GM21390 (cell line): ENCODE data around the gene NR1D1.
A peak's percentile ranks its signal among the peaks of the same experiment; 100 is the strongest.
"Not testable (repeated sequence)": the region's sequence is repeated elsewhere in the genome, so short reads cannot be mapped to it uniquely, and the experiment has no call there.

Experiments used
- ATAC-seq: cut with Tn5 transposase; IDR thresholded peaks from one replicate; pipeline ENCODE4 v1.9.1; 2021; ENCODE audit not compliant: unreplicated experiment

Gene NR1D1

GRCh38 chr17:40100419-40100668, at the start of gene NR1D1:
NR1D1 (minus strand) TSS chr17:40100589; CDS start chr17:40100094, 495 bp downstream.
- no peak for ATAC-seq

DNA sequence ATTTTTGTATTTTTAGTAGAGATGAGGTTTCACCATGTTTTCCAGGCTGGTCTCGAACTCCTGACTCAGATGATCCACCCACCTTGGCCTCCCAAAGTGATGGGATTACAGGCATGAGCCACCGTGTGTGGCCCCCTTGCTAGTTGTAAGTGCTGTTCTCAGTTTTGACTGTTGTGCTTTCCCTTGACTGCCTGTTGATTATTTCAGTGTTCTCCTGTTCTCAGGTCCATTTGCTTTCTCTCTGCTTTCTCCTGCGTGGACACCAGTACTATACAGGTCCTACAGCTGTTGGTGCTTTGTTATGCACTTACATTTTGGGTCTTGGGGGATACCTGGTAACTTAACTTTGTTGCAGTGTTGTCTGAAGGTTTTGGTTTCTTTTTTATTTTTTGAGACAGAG, 48.1 kb upstream of the NR1D1 start:
- ATAC-seq, result no peak

- ATAC-seq, result no peak
Observed at GRCh38 chr17:40145476-40145875, 45.1 kb upstream of the NR1D1 start.

DNA sequence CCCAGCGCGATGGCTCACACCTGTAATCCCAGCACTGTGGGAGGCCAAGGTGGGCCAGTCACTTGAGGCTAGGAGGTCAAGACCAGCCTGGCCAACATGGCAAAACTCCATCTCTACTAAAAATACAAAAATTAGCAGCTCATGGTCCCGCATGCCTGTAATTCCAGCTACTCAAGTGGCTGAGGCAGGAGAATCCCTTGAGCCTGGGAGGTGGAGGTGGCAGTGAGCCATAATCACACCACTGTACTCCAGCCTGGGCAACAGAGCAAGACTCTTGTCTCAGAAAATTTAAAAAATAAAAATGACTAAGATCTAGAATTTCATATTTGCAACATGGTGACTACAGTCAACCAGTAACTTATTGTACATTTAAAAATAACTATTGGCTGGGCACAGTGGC, 42.8 kb upstream of the NR1D1 start:
- ATAC-seq, result not testable (repeated sequence)

GRCh38 chr17:40139566-40140058, 39.2 kb upstream of the NR1D1 start:
- no peak for ATAC-seq

DNA sequence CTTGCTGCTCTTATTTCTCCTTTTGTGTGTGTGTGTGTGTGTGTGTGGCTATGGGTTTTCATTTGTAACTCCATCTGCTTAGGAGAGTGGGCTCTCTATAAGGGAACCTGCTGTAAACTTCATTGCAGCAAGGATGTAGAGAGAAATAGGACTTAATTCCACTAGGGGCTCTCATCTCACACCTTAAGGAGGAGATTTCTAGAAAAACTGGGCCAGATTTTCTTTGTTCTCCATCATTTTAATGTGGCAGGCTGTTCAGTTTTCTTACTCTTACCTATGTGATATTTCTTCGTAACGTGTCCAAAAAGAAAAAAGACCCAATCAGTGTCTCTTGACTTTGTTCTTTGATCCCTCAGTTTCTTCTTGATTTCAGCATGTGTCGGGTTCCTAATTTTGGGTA, 35.4 kb upstream of the NR1D1 start:
- ATAC-seq, result no peak

GRCh38 chr17:40134184-40134583, 33.8 kb upstream of the NR1D1 start:
- no peak for ATAC-seq

DNA sequence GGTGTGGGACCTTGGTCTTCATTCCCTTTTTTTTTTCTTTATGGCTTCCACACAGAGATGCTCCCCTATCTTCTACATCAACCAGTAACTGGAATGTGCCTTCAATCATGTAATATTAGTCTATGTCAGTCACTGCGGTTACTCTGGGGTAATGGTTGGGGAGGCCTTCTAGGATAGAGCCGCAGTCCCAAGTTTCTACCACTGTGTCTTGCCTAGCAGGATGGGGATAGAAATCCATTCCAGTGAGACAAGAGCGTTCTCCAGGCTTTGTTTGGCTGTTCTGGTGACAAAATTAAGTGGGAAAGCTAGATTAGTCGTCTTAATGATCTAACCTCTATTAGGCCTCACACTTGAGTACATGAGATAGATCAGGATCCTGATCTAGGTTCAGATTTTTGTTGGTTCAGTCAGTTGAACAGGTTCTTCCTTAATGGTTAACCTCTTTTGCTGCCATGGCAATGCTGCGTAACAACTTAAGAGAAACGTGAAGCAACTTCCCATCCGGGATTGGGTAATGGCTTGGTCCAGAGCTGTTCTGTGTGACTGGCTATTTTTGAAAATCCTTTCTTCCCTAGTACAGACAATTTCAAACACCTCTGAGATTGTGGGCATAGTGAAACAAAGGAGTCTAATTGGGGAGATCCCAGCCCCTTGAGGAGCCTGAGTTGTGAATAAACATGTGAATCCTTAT, 30.1 kb upstream of the NR1D1 start:
- no peak for ATAC-seq

DNA sequence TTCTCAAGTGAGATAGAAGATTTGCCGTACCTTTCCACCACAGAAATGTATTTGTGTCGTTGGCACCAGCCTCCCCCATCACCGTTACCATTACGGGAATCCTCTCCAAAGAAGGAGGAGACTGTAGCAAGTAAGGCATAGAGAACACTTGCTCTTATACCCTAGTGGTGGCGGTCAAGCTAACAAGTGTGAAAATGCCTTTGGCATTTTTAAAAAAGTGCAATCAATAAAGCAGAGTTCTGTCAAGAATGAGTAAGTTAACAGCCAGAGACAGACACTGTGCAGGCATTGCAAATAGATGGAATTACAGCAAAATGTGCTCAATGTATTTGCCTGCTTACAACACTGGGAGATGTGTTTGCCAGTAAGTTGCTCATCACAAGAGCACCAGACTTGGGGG, 29.1 kb upstream of the NR1D1 start:
- ATAC-seq, result no peak

GRCh38 chr17:40124279-40125141, 24.1 kb upstream of the NR1D1 start:
- no peak for ATAC-seq

DNA sequence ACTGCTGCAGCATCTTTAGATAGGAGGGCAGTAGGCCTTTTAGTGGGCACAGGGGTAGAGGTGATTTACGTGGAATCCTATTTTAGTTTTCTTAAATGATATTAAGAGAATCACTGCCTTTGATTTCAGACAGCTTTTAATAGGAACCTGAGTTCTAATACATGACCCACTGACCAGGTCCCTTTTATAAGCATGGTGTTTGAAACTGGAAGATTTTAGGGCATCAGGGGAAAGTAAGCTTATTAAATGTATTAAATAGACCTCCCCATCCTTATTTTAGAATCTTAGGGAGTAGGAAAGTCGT, 23.4 kb upstream of the NR1D1 start:
- ATAC-seq, result no peak

DNA sequence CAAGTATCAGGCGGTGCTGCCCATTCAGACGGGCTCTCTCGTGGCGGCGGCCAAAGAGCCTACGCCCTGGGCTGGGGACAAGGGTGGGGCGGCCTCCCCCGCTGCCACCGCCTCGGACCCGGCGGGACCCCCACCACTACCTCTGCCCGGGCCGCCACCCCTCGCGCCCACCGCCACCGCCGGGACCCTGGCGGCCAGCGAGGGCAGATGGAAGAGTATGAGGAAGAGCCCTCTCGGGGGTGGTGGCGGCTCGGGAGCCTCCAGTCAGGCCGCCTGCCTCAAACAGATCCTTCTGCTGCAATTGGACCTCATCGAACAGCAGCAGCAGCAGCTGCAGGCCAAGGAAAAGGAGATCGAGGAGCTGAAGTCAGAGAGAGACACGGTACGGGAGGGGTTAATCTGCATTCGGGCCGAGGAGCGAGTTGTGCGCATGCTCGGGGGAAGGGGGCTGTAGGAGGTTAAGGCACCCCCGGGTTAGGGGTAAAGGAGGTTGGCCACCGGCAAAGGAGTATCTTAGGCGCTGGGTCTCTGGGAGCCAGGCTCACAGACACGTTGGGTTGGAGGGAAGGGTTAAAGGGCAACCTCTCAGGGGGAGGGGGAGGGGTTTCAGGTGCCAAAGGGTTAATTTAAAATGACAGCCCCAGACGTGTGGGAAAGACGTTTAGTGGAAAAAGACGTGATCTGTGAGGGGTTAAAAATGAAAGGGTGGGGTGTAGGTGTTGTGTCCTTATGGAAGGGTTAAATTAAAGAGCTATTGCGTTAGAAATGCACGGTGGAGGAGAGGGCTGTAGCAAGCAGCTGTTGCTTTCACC, 22.8 kb upstream of the NR1D1 start:
- ATAC-seq, result peak; percentile 32

- peak; percentile 32 for ATAC-seq
Observed at GRCh38 chr17:40122136-40122998, 22.0 kb upstream of the NR1D1 start.

DNA sequence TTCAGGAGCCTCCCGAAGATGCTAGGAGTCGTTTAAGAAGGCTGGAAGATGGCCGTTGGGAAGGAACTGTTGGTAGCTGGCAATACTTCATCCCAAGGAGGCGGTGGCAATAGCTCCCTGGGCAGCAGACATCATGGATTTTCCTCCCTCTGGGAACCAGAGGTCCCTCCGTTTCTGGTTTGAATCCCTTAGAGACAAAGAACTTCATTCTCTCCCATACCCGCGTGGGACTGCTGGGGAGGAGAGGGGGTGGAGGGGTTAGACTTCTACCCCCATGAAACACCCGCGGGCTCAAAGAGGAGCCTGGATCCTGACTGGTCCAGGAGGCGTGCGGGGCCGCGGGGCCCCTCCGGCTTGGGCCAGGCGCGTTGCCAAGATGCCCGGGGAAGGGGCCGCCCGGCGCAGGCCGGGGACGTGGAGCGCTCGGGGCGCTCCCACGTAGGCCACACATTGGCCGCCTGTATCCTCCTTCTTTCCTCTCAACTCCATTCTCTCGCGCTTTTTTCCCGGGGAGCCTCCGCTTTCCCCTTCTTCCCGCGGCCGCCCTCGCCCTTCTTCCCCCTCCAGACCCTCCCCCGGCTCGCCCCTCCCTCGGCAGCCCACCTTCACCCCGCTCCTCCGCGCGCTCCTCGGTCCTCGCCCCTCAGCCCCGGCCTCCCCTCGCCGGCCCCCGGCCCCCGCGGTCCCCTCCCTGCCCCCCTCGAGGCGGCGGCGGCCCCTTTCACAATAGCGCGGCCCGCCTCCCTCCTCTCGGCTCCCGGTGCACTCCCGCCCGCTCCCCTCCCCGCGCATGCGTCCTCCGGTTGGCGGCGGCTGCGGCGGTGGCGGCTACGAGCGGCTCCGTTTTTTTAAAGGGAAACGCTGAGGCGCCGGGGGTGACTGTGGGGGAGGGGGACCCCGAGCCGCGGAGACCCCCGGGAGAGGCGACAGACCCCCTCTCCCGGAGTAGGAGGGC, 21.1 kb upstream of the NR1D1 start, which contains the start of gene MSL1:
Gene MSL1 (plus strand): TSS at position 791 of the 955 bp plus-strand sequence. CDS start 642 bp downstream, outside the sequence.
- ATAC-seq, result peak; percentile 48

GRCh38 chr17:40115101-40115436, 14.7 kb upstream of the NR1D1 start:
- no peak for ATAC-seq

- no peak for ATAC-seq
Observed at GRCh38 chr17:40113907-40114245, 13.5 kb upstream of the NR1D1 start.

- peak; percentile 72 for ATAC-seq
Observed at GRCh38 chr17:40113110-40113906, 12.9 kb upstream of the NR1D1 start.

DNA sequence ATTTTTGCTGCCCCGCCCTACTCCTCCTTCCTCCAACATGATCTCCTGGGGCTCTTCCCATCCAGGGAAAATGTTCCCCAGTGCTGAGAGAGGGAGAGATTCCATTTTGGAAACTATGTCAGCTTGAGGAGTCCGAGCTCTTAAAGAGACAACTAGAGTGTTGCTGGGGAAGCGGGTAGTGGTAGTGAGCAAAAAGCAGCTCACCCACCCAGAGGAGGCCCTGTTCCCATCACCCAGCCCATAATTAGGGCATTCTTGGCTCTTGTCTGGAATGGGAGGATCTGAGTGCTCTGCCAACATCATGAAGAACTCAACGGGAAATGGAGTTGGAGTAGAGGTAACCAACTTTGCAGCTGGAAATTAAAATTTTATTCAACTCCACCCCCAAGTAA, 12.3 kb upstream of the NR1D1 start:
- no peak for ATAC-seq

DNA sequence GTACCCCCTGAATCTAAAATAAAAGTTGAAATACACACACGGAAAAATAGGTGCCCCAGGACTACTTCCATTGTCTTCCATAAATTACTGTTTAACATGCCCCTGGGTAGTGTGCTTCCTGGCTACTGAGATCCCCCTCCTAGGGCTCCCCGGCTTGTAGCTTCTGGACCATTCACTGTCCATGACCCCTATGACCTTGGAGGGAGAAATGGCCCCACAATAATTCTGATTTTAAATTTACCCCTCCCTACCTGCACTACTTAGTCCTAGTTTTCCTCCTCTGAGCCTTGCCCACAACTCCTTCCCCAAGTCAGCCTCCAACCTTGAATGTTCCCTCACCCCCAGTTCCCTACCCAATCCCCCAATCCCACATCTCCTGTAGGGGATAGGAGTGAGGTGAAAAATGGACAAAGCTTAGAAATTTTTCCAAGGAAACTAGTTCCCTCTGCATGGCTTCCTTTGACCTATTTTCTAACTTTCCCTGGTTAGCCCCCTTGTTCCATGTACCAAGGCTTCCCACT, 11.9 kb upstream of the NR1D1 start:
- no peak for ATAC-seq
